HEK293 (cell line): ENCODE results near the gene TSHZ2.

Experiments
- KLF16 ChIP-seq: fragments of 450-650 bp; formaldehyde crosslinking; IDR thresholded peaks from 2 replicates; pipeline ENCODE4 v1.5.1; 2017; ENCODE audit warnings: missing biosample characterization, missing genetic modification characterization
- SP2 ChIP-seq: fragments of 450-650 bp; formaldehyde crosslinking; IDR thresholded peaks from 2 replicates; pipeline ENCODE4 v1.5.1; 2016; ENCODE audit warnings: missing biosample characterization, missing genetic modification characterization
- TRIM28 ChIP-seq: IDR thresholded peaks from 2 replicates; pipeline ENCODE4 v1.6.1; 2011; ENCODE audit warnings: low read length, control low read depth, borderline replicate concordance
- YY1 ChIP-seq: fragments of 450-650 bp; formaldehyde crosslinking; IDR thresholded peaks from 2 replicates; pipeline ENCODE4 v1.5.1; 2018; ENCODE audit warnings: missing biosample characterization, missing genetic modification characterization
- ZFP3 ChIP-seq: fragments of 450-650 bp; formaldehyde crosslinking; IDR thresholded peaks from 2 replicates; pipeline ENCODE4 v1.5.1; 2016; ENCODE audit warnings: low read depth, missing biosample characterization, missing genetic modification characterization
- ZNF184 ChIP-seq: fragments of 450-650 bp; IDR thresholded peaks from 2 replicates; pipeline ENCODE4 v1.5.1; 2018; ENCODE audit warnings: missing biosample characterization, mild to moderate bottlenecking, missing genetic modification characterization
- ZNF324 ChIP-seq: fragments of 450-650 bp; formaldehyde crosslinking; IDR thresholded peaks from 2 replicates; pipeline ENCODE4 v1.5.1; 2016; ENCODE audit warnings: missing biosample characterization, missing genetic modification characterization
- ZXDB ChIP-seq: fragments of 450-650 bp; formaldehyde crosslinking; IDR thresholded peaks from 2 replicates; pipeline ENCODE4 v1.5.1; 2016; ENCODE audit warnings: missing biosample characterization, missing genetic modification characterization
- TF ChIP-seq, protein P1 (sequence below): fragments of 450-650 bp; formaldehyde crosslinking; IDR thresholded peaks from 2 replicates; pipeline ENCODE4 v1.5.1; 2016; ENCODE audit warnings: missing biosample characterization, missing genetic modification characterization
- TF ChIP-seq, protein P2 (sequence below): IDR thresholded peaks from 2 replicates; pipeline ENCODE4 v1.6.1; 2011; ENCODE audit warnings: mild to moderate bottlenecking, low read depth, low read length, borderline replicate concordance
- TF ChIP-seq, protein P3 (sequence below): fragments of 450-650 bp; formaldehyde crosslinking; IDR thresholded peaks from 2 replicates; pipeline ENCODE4 v1.5.1; 2016; ENCODE audit warnings: missing biosample characterization, missing genetic modification characterization, low read depth
- TF ChIP-seq, protein P4 (sequence below): fragments of 450-650 bp; formaldehyde crosslinking; IDR thresholded peaks from 2 replicates; pipeline ENCODE4 v1.5.1; 2016; ENCODE audit warnings: missing biosample characterization, missing genetic modification characterization
- TF ChIP-seq, protein P5 (sequence below): fragments of 450-650 bp; formaldehyde crosslinking; IDR thresholded peaks from 2 replicates; pipeline ENCODE4 v1.5.1; 2016; ENCODE audit warnings: missing biosample characterization, missing genetic modification characterization

DNA sequence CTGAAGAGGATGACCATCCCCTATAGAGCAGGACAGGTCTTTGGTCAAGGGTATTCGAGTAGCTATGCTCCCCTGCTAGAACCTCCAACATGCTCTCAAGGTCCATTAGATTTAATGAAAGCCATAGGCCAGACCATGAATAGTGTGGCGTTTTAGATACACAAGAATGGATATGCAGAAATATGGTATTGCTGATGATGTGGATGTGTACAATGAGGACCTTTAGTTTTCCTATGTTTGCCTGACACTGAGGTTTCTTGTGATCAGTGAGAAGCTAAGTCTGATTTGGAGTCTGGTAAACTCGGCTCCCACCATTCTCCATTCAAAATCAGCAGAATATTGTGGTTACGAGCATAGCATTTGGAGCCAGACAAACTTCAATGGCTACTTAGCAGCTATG lies 125.6 kb downstream of the TSHZ2 start:
- TF ChIP-seq, protein P1, sequence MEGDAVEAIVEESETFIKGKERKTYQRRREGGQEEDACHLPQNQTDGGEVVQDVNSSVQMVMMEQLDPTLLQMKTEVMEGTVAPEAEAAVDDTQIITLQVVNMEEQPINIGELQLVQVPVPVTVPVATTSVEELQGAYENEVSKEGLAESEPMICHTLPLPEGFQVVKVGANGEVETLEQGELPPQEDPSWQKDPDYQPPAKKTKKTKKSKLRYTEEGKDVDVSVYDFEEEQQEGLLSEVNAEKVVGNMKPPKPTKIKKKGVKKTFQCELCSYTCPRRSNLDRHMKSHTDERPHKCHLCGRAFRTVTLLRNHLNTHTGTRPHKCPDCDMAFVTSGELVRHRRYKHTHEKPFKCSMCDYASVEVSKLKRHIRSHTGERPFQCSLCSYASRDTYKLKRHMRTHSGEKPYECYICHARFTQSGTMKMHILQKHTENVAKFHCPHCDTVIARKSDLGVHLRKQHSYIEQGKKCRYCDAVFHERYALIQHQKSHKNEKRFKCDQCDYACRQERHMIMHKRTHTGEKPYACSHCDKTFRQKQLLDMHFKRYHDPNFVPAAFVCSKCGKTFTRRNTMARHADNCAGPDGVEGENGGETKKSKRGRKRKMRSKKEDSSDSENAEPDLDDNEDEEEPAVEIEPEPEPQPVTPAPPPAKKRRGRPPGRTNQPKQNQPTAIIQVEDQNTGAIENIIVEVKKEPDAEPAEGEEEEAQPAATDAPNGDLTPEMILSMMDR (tag by site-specific recombination) = no peak
- TF ChIP-seq, protein P2, sequence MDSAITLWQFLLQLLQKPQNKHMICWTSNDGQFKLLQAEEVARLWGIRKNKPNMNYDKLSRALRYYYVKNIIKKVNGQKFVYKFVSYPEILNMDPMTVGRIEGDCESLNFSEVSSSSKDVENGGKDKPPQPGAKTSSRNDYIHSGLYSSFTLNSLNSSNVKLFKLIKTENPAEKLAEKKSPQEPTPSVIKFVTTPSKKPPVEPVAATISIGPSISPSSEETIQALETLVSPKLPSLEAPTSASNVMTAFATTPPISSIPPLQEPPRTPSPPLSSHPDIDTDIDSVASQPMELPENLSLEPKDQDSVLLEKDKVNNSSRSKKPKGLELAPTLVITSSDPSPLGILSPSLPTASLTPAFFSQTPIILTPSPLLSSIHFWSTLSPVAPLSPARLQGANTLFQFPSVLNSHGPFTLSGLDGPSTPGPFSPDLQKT = no peak
- TF ChIP-seq SP2 (no peak), KLF16 (tag by site-specific recombination) (no peak), ZFP3 (tag by site-specific recombination) (no peak), TRIM28 (no peak), ZXDB (tag by site-specific recombination) (no peak), YY1 (no peak), ZNF324 (tag by site-specific recombination) (no peak), ZNF184 (tag by site-specific recombination) (no peak)
- TF ChIP-seq, protein P3, sequence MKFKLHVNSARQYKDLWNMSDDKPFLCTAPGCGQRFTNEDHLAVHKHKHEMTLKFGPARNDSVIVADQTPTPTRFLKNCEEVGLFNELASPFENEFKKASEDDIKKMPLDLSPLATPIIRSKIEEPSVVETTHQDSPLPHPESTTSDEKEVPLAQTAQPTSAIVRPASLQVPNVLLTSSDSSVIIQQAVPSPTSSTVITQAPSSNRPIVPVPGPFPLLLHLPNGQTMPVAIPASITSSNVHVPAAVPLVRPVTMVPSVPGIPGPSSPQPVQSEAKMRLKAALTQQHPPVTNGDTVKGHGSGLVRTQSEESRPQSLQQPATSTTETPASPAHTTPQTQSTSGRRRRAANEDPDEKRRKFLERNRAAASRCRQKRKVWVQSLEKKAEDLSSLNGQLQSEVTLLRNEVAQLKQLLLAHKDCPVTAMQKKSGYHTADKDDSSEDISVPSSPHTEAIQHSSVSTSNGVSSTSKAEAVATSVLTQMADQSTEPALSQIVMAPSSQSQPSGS (tag by site-specific recombination) = no peak
- TF ChIP-seq, protein P4, sequence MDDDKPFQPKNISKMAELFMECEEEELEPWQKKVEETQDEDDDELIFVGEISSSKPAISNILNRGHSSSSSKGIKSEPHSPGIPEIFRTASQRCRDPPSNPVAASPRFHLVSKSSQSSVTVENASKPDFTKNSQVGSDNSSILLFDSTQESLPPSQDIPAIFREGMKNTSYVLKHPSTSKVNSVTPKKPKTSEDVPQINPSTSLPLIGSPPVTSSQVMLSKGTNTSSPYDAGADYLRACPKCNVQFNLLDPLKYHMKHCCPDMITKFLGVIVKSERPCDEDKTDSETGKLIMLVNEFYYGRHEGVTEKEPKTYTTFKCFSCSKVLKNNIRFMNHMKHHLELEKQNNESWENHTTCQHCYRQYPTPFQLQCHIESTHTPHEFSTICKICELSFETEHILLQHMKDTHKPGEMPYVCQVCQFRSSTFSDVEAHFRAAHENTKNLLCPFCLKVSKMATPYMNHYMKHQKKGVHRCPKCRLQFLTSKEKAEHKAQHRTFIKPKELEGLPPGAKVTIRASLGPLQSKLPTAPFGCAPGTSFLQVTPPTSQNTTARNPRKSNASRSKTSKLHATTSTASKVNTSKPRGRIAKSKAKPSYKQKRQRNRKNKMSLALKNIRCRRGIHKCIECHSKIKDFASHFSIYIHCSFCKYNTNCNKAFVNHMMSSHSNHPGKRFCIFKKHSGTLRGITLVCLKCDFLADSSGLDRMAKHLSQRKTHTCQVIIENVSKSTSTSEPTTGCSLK (tag by site-specific recombination) = no peak
- TF ChIP-seq, protein P5, sequence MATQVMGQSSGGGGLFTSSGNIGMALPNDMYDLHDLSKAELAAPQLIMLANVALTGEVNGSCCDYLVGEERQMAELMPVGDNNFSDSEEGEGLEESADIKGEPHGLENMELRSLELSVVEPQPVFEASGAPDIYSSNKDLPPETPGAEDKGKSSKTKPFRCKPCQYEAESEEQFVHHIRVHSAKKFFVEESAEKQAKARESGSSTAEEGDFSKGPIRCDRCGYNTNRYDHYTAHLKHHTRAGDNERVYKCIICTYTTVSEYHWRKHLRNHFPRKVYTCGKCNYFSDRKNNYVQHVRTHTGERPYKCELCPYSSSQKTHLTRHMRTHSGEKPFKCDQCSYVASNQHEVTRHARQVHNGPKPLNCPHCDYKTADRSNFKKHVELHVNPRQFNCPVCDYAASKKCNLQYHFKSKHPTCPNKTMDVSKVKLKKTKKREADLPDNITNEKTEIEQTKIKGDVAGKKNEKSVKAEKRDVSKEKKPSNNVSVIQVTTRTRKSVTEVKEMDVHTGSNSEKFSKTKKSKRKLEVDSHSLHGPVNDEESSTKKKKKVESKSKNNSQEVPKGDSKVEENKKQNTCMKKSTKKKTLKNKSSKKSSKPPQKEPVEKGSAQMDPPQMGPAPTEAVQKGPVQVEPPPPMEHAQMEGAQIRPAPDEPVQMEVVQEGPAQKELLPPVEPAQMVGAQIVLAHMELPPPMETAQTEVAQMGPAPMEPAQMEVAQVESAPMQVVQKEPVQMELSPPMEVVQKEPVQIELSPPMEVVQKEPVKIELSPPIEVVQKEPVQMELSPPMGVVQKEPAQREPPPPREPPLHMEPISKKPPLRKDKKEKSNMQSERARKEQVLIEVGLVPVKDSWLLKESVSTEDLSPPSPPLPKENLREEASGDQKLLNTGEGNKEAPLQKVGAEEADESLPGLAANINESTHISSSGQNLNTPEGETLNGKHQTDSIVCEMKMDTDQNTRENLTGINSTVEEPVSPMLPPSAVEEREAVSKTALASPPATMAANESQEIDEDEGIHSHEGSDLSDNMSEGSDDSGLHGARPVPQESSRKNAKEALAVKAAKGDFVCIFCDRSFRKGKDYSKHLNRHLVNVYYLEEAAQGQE = no peak
